SK-N-SH (cell line): ENCODE data around the gene OPCML. TPM values are rescaled to one million over a fixed set of nuclear protein-coding genes. Genes with fewer than 3 reads are reported as not detected.

Source experiments
- CTCF ChIA-PET: fragments of 300-600, 350-600 bp; formaldehyde crosslinking; extraction: SDS; loops from one replicate; lab custom pipeline; 2021; lab: Yijun Ruan, JAX
- POLR2A ChIA-PET: fragments of 350-600 bp; sonication (Branson Sonifier 250); formaldehyde crosslinking; extraction: SDS; loops from one replicate; lab custom pipeline; 2020; ENCODE audit warnings: antibody characterized with exemption, inconsistent platforms; lab: Yijun Ruan, JAX
- DNase-seq: peaks from one replicate; pipeline ENCODE4 v3.0.0; 2012
- H2AFZ ChIP-seq: fragments of 200-600 bp; sonication (generic); 2 replicates; pipeline ENCODE4 v1.8.1; 2016; ENCODE audit warnings: antibody characterized with exemption, mild to moderate bottlenecking, low read depth
- H3F3A ChIP-seq: fragments of 200-600 bp; sonication (generic); replicated peaks from 2 replicates; pipeline ENCODE3; 2016; ENCODE audit warnings: antibody characterized with exemption, mild to moderate bottlenecking; ENCODE audit not compliant: insufficient read depth
- H3K27ac ChIP-seq, 2 experiments: fragments of 200-500 bp in 1 of 2; fragments of 200-600 bp in 1 of 2; sonication (Bioruptor generic) in 1 of 2; sonication (generic), shearing (Covaris generic) in 1 of 2; 2 replicates each; pipeline versions ENCODE4 v1.5.1 to v1.6.1; 2014 to 2016; ENCODE audit warnings: low read depth in 2 of 2, inconsistent platforms in 1 of 2, low read length in 1 of 2, mild to moderate bottlenecking in 1 of 2, mixed read lengths in 1 of 2
- H3K27me3 ChIP-seq: fragments of 200-600 bp; sonication (generic), shearing (Covaris generic); 2 replicates; pipeline ENCODE4 v1.6.1; 2016; ENCODE audit warnings: mixed run types; ENCODE audit not compliant: insufficient read depth
- H3K36me3 ChIP-seq, 2 experiments: fragments of 200-500 bp in 1 of 2; fragments of 200-600 bp in 1 of 2; sonication (Bioruptor generic) in 1 of 2; sonication (generic) in 1 of 2; replicated peaks in 1 of 2; 2 replicates each; pipeline versions ENCODE3 to v1.5.1; 2014 to 2016; ENCODE audit warnings: low read length in 1 of 2, mild to moderate bottlenecking in 1 of 2; ENCODE audit not compliant: insufficient read depth in 2 of 2, control insufficient read depth in 1 of 2
- H3K4me1 ChIP-seq, 2 experiments: fragments of 200-500 bp in 1 of 2; fragments of 200-600 bp in 1 of 2; sonication (Bioruptor generic) in 1 of 2; sonication (generic), shearing (Covaris generic) in 1 of 2; 2 replicates each; pipeline versions ENCODE4 v1.5.1 to v1.6.1; 2014 to 2016; ENCODE audit warnings: low read depth in 1 of 2, low read length in 1 of 2, mixed run types in 1 of 2; ENCODE audit not compliant: insufficient read depth in 2 of 2, control insufficient read depth in 1 of 2
- H3K4me2 ChIP-seq: fragments of 200-600 bp; sonication (generic), shearing (Covaris generic); 2 replicates; pipeline ENCODE4 v1.6.1; 2017; ENCODE audit warnings: mixed run types
- H3K4me3 ChIP-seq, 2 experiments: fragments of 200-500 bp in 1 of 2; fragments of 200-600 bp in 1 of 2; sonication (Bioruptor generic) in 1 of 2; sonication (generic), shearing (Covaris generic) in 1 of 2; 2 replicates each; pipeline versions ENCODE4 v1.5.1 to v1.8.1; 2014 to 2016; ENCODE audit warnings: low read depth in 2 of 2, inconsistent platforms in 1 of 2, low read length in 1 of 2, mild to moderate bottlenecking in 1 of 2, mixed read lengths in 1 of 2, moderate library complexity in 1 of 2
- H3K79me2 ChIP-seq: fragments of 200-600 bp; sonication (generic); 2 replicates; pipeline ENCODE4 v1.8.1; 2017; ENCODE audit warnings: mild to moderate bottlenecking; ENCODE audit not compliant: insufficient read depth
- H3K9ac ChIP-seq: fragments of 200-600 bp; sonication (generic); 2 replicates; pipeline ENCODE4 v1.6.1; 2017; ENCODE audit warnings: mixed run types
- H3K9me2 ChIP-seq: fragments of 200-600 bp; sonication (generic); 2 replicates; pipeline ENCODE4 v1.6.1; 2017; ENCODE audit warnings: mixed run types
- H3K9me3 ChIP-seq: fragments of 200-600 bp; sonication (generic); 2 replicates; pipeline ENCODE4 v1.6.1; 2017; ENCODE audit warnings: mixed run types, mild to moderate bottlenecking, moderate library complexity
- H4K20me1 ChIP-seq: fragments of 200-600 bp; sonication (generic); 2 replicates; pipeline ENCODE4 v1.6.1; 2017; ENCODE audit warnings: mild to moderate bottlenecking, mixed run types; ENCODE audit not compliant: insufficient read depth
- ELF1 ChIP-seq: IDR thresholded peaks from 2 replicates; pipeline ENCODE4 v1.4.0; 2012
- EP300 ChIP-seq, 2 experiments: IDR thresholded peaks; 2 replicates each; pipeline versions ENCODE4 v1.4.0 to v1.6.1; 2012; ENCODE audit warnings: borderline replicate concordance in 1 of 2, low read depth in 1 of 2, low read length in 1 of 2
- FOSL2 ChIP-seq: IDR thresholded peaks from 2 replicates; pipeline ENCODE4 v1.4.0; 2012; ENCODE audit warnings: low read depth, mild to moderate bottlenecking, moderate library complexity, borderline replicate concordance
- GABPA ChIP-seq: IDR thresholded peaks from 2 replicates; pipeline ENCODE4 v1.4.0; 2012; ENCODE audit warnings: low read depth, mild to moderate bottlenecking
- GATA2 ChIP-seq: sonication (generic); formaldehyde crosslinking; IDR thresholded peaks from 2 replicates; pipeline ENCODE4 v1.5.0; 2020; ENCODE audit warnings: mild to moderate bottlenecking, missing genetic modification reagents
- IRF3 ChIP-seq: fragments of 150-350 bp; IDR thresholded peaks from 2 replicates; pipeline ENCODE4 v1.6.1; 2016; ENCODE audit warnings: mild to moderate bottlenecking, low read depth, low read length
- MEF2A ChIP-seq: IDR thresholded peaks from 2 replicates; pipeline ENCODE4 v1.4.0; 2012; ENCODE audit warnings: low read depth, borderline replicate concordance
- MXI1 ChIP-seq: IDR thresholded peaks from 2 replicates; pipeline ENCODE4 v1.6.1; 2012; ENCODE audit warnings: mild to moderate bottlenecking, low read depth, low read length, improper control_type of control experiment
- NRF1 ChIP-seq: IDR thresholded peaks from 2 replicates; pipeline ENCODE4 v1.6.1; 2012; ENCODE audit warnings: low read depth, mild to moderate bottlenecking, low read length
- POLR2AphosphoS5 ChIP-seq: IDR thresholded peaks from 2 replicates; pipeline ENCODE4 v1.6.1; 2012; ENCODE audit warnings: low read depth, low read length
- RCOR1 ChIP-seq: fragments of 150-350 bp; IDR thresholded peaks from 2 replicates; pipeline ENCODE4 v1.6.1; 2017; ENCODE audit warnings: antibody characterized with exemption, low read length
- RXRA ChIP-seq: IDR thresholded peaks from 2 replicates; pipeline ENCODE4 v1.4.0; 2012; ENCODE audit warnings: low read depth, mild to moderate bottlenecking, borderline replicate concordance
- SIN3A ChIP-seq: IDR thresholded peaks from 2 replicates; pipeline ENCODE4 v1.6.1; 2012; ENCODE audit warnings: low read depth, mild to moderate bottlenecking, low read length, moderate library complexity, borderline replicate concordance
- TAF1 ChIP-seq: IDR thresholded peaks from 2 replicates; pipeline ENCODE4 v1.6.1; 2012; ENCODE audit warnings: low read depth, mild to moderate bottlenecking, low read length, moderate library complexity, borderline replicate concordance
- TCF12 ChIP-seq: IDR thresholded peaks from 2 replicates; pipeline ENCODE4 v1.4.0; 2012
- ZBTB33 ChIP-seq: IDR thresholded peaks from 2 replicates; pipeline ENCODE4 v1.4.0; 2012; ENCODE audit warnings: low read depth, borderline replicate concordance
- polyA plus RNA-seq, 3 experiments: library from polyadenylated mRNA; depleted of rRNA; stranded (reverse); fragments of >200 nt; gene quantifications; 2 replicates each; pipeline ENCODE4 v1.2.3, GENCODE V29; 2012
- TF ChIP-seq, protein P1 (sequence below): IDR thresholded peaks from 2 replicates; pipeline ENCODE4 v1.6.1; 2012; ENCODE audit warnings: mild to moderate bottlenecking, low read depth, low read length, moderate library complexity
- TF ChIP-seq, protein P2 (sequence below): fragments of 200-600 bp; sonication (generic); IDR thresholded peaks from 2 replicates; pipeline ENCODE4 v1.6.1; 2017; ENCODE audit warnings: antibody characterized with exemption, mild to moderate bottlenecking, moderate library complexity
- TF ChIP-seq, protein P3 (sequence below): IDR thresholded peaks from 2 replicates; pipeline ENCODE4; 2012

Gene OPCML
- polyA plus RNA-seq, 1 of the 3 experiments (the other 2 are of a cell fraction), result not detected

GRCh38 chr11:133425992-133426391, 106.3 kb downstream of the OPCML start:
- no peak for TF ChIP-seq RXRA
- no peak for TF ChIP-seq GATA2 (CRISPR knock-in tag)
- no peak for TF ChIP-seq MEF2A
- no peak for TF ChIP-seq SIN3A
- no peak for TF ChIP-seq FOSL2
- TF ChIP-seq TCF12, result no peak
- no peak for TF ChIP-seq MXI1
- TF ChIP-seq NRF1, result no peak
- TF ChIP-seq GABPA, result no peak
- no peak for TF ChIP-seq TAF1
- TF ChIP-seq RCOR1, result no peak
- no peak for TF ChIP-seq POLR2AphosphoS5
- TF ChIP-seq EP300 (IDR thresholded peaks at IDR 0.05; ENCODE audit: borderline replicate concordance in 1 of 2, low read depth in 1 of 2, low read length in 1 of 2), result no peak
- no peak for TF ChIP-seq IRF3
- TF ChIP-seq ZBTB33, result no peak
- TF ChIP-seq, protein P1, sequence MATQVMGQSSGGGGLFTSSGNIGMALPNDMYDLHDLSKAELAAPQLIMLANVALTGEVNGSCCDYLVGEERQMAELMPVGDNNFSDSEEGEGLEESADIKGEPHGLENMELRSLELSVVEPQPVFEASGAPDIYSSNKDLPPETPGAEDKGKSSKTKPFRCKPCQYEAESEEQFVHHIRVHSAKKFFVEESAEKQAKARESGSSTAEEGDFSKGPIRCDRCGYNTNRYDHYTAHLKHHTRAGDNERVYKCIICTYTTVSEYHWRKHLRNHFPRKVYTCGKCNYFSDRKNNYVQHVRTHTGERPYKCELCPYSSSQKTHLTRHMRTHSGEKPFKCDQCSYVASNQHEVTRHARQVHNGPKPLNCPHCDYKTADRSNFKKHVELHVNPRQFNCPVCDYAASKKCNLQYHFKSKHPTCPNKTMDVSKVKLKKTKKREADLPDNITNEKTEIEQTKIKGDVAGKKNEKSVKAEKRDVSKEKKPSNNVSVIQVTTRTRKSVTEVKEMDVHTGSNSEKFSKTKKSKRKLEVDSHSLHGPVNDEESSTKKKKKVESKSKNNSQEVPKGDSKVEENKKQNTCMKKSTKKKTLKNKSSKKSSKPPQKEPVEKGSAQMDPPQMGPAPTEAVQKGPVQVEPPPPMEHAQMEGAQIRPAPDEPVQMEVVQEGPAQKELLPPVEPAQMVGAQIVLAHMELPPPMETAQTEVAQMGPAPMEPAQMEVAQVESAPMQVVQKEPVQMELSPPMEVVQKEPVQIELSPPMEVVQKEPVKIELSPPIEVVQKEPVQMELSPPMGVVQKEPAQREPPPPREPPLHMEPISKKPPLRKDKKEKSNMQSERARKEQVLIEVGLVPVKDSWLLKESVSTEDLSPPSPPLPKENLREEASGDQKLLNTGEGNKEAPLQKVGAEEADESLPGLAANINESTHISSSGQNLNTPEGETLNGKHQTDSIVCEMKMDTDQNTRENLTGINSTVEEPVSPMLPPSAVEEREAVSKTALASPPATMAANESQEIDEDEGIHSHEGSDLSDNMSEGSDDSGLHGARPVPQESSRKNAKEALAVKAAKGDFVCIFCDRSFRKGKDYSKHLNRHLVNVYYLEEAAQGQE, result no peak
- TF ChIP-seq, protein P2, sequence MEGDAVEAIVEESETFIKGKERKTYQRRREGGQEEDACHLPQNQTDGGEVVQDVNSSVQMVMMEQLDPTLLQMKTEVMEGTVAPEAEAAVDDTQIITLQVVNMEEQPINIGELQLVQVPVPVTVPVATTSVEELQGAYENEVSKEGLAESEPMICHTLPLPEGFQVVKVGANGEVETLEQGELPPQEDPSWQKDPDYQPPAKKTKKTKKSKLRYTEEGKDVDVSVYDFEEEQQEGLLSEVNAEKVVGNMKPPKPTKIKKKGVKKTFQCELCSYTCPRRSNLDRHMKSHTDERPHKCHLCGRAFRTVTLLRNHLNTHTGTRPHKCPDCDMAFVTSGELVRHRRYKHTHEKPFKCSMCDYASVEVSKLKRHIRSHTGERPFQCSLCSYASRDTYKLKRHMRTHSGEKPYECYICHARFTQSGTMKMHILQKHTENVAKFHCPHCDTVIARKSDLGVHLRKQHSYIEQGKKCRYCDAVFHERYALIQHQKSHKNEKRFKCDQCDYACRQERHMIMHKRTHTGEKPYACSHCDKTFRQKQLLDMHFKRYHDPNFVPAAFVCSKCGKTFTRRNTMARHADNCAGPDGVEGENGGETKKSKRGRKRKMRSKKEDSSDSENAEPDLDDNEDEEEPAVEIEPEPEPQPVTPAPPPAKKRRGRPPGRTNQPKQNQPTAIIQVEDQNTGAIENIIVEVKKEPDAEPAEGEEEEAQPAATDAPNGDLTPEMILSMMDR, result no peak
- TF ChIP-seq, protein P3, sequence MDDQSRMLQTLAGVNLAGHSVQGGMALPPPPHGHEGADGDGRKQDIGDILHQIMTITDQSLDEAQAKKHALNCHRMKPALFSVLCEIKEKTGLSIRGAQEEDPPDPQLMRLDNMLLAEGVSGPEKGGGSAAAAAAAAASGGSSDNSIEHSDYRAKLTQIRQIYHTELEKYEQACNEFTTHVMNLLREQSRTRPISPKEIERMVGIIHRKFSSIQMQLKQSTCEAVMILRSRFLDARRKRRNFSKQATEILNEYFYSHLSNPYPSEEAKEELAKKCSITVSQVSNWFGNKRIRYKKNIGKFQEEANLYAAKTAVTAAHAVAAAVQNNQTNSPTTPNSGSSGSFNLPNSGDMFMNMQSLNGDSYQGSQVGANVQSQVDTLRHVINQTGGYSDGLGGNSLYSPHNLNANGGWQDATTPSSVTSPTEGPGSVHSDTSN, result no peak
- TF ChIP-seq ELF1, result no peak
- no peak for DNase-seq
- Histone ChIP-seq H3F3A (no peaks in the 10 kb centered on the region), H3K4me1 (no peaks in the 10 kb centered on the region), H3K27me3 (no peaks in the 10 kb centered on the region), H3K4me3 (no peak overlapping the region), H3K9me2 (peaks cover 2% of the 10 kb centered on the region; the same call in 1 of the 2 replicates), H3K4me2 (no peak overlapping the region), H2AFZ (no peak overlapping the region), H3K27ac (no peak overlapping the region), H3K9me3 (no peaks in the 10 kb centered on the region), H4K20me1 (no peaks in the 10 kb centered on the region), H3K79me2 (no peaks in the 10 kb centered on the region), H3K36me3 (no peaks in the 10 kb centered on the region), H3K9ac (no peak overlapping the region)
- ChIA-PET CTCF (no interaction called here), POLR2A (no interaction called here)
